OCI-LY1 (cell line): Measurements from ENCODE around the gene SH2B2.

Experiments used
- CTCF ChIP-seq: fragments of 200-600 bp; sonication (generic), shearing (Covaris generic); IDR thresholded peaks from 2 replicates; pipeline ENCODE4 v1.5.1; 2017; ENCODE audit warnings: mild to moderate bottlenecking, antibody characterized with exemption, low read length, moderate library complexity, mixed read lengths
- EZH2 ChIP-seq: fragments of 200-600 bp; sonication (generic), shearing (Covaris generic); IDR thresholded peaks from 2 replicates; pipeline ENCODE4 v1.8.0; 2017; ENCODE audit warnings: borderline replicate concordance, mixed run types, mild to moderate bottlenecking, antibody characterized with exemption, low read length, moderate library complexity, mixed read lengths

GRCh38 chr7:102268635-102269034, 18.0 kb upstream of the SH2B2 start:
- TF ChIP-seq CTCF (no peak), EZH2 (no peak)
